HCT116 (cell line): ENCODE data around the gene EPHB4. TPM values are rescaled to one million over a fixed set of nuclear protein-coding genes. Genes with fewer than 3 reads are reported as not detected.

ENCODE experiments used
- ATAC-seq: fragments of 200-7000 bp; cut with Tn5 transposase; 2 replicates; pipeline ENCODE4 v1.9.1; 2020; ENCODE audit warnings: mild to moderate bottlenecking, moderate library complexity
- BruUV-seq: library from RNA; stranded (reverse); fragments of 400-500 nt; replicated peaks from 2 replicates; lab custom pipeline; 2021; lab: Mats Ljungman, UMichigan
- CTCF ChIA-PET: fragments of 300-600 bp; sonication (Branson Sonifier 250); formaldehyde crosslinking; loops from one replicate; lab custom pipeline; 2021; ENCODE audit warnings: antibody characterized with exemption; lab: Charles Lee
- POLR2A ChIA-PET: fragments of 300-600, 350-600 bp; sonication (Branson Sonifier 250); formaldehyde crosslinking; loops from one replicate; lab custom pipeline; 2021; ENCODE audit warnings: antibody characterized with exemption; lab: Charles Lee
- RAD21 ChIA-PET, 2 experiments: fragments of 300-600 bp; sonication (Branson Sonifier 250); formaldehyde crosslinking; loops; one replicate each; lab custom pipeline; 2023; ENCODE audit warnings: low total read pairs in 2 of 2; ENCODE audit not compliant: uncharacterized antibody in 2 of 2, unreplicated experiment in 2 of 2, low non-redundant PET in 1 of 2; lab: Charles Lee
- DNase-seq: peaks from one replicate; pipeline ENCODE4 v3.0.0-alpha.2; 2010; ENCODE audit warnings: low read depth, low spot score
- H2AFZ ChIP-seq: fragments of 200-600 bp; shearing (Covaris generic), sonication (generic); 2 replicates; pipeline ENCODE4 v1.6.1; 2017; ENCODE audit warnings: low read depth, mixed run types, mixed read lengths, antibody characterized with exemption, low read length; ENCODE audit not compliant: poor library complexity, severe bottlenecking
- H3K27ac ChIP-seq: 2 replicates; pipeline ENCODE4 v1.5.1; 2012; ENCODE audit warnings: low read depth, low read length
- H3K27me3 ChIP-seq: fragments of 200-600 bp; sonication (generic); 2 replicates; pipeline ENCODE4 v1.6.1; 2016; ENCODE audit warnings: mixed run types, low read length, mixed read lengths; ENCODE audit not compliant: insufficient read depth
- H3K36me3 ChIP-seq, 2 experiments: fragments of 200-500 bp in 1 of 2; fragments of 200-600 bp in 1 of 2; sonication (Bioruptor generic) in 1 of 2; sonication (generic) in 1 of 2; 2 replicates each; pipeline versions ENCODE4 v1.5.1 to v1.6.1; 2014 to 2016; ENCODE audit warnings: low read length in 2 of 2, inconsistent platforms in 1 of 2, mixed read lengths in 1 of 2, mixed run types in 1 of 2; ENCODE audit not compliant: insufficient read depth in 2 of 2, control insufficient read depth in 1 of 2
- H3K4me1 ChIP-seq, 2 experiments: fragments of 200-600 bp in 1 of 2; sonication (generic) in 1 of 2; 2 replicates each; pipeline versions ENCODE4 v1.5.1 to v1.6.1; 2012 to 2017; ENCODE audit warnings: low read length in 2 of 2, inconsistent platforms in 1 of 2, mild to moderate bottlenecking in 1 of 2, mixed read lengths in 1 of 2, mixed run types in 1 of 2, moderate library complexity in 1 of 2; ENCODE audit not compliant: insufficient read depth in 2 of 2, control insufficient read depth in 1 of 2
- H3K4me2 ChIP-seq: fragments of 200-600 bp; sonication (generic); 2 replicates; pipeline ENCODE4 v1.6.1; 2017; ENCODE audit warnings: mixed run types, low read length, mixed read lengths
- H3K4me3 ChIP-seq, 2 experiments: fragments of 200-600 bp in 1 of 2; sonication (generic) in 1 of 2; replicated peaks in 1 of 2; 2 replicates each; pipeline ENCODE4 v1.5.1; 2011 to 2016; ENCODE audit warnings: low read length in 2 of 2, control low read depth in 1 of 2, low read depth in 1 of 2, mild to moderate bottlenecking in 1 of 2, mixed read lengths in 1 of 2, mixed run types in 1 of 2
- H3K79me2 ChIP-seq: fragments of 200-600 bp; sonication (generic); 2 replicates; pipeline ENCODE4 v1.6.1; 2017; ENCODE audit warnings: mild to moderate bottlenecking, mixed run types, low read length, moderate library complexity, mixed read lengths; ENCODE audit not compliant: insufficient read depth
- H3K9ac ChIP-seq: fragments of 200-600 bp; sonication (generic); 2 replicates; pipeline ENCODE4 v1.6.1; 2016; ENCODE audit warnings: low read length, mixed read lengths
- H3K9me2 ChIP-seq: fragments of 200-600 bp; sonication (generic), shearing (Covaris generic); 2 replicates; pipeline ENCODE4 v1.6.1; 2017; ENCODE audit warnings: mixed run types, mild to moderate bottlenecking, moderate library complexity; ENCODE audit not compliant: insufficient read depth
- H3K9me3 ChIP-seq, 2 experiments: fragments of 200-500 bp in 1 of 2; fragments of 200-600 bp in 1 of 2; sonication (Bioruptor generic) in 1 of 2; sonication (generic) in 1 of 2; 2 replicates each; pipeline ENCODE4 v1.6.1; 2014 to 2017; ENCODE audit warnings: low read length in 2 of 2, mixed read lengths in 2 of 2, inconsistent platforms in 1 of 2, low read depth in 1 of 2, mild to moderate bottlenecking in 1 of 2, mixed run types in 1 of 2, moderate library complexity in 1 of 2; ENCODE audit not compliant: control insufficient read depth in 1 of 2, insufficient read depth in 1 of 2
- H4K20me1 ChIP-seq: fragments of 200-600 bp; sonication (generic), shearing (Covaris generic); 2 replicates; pipeline ENCODE4 v1.6.1; 2017; ENCODE audit warnings: mixed run types, mild to moderate bottlenecking, moderate library complexity; ENCODE audit not compliant: insufficient read depth
- CBX3 ChIP-seq: IDR thresholded peaks from 2 replicates; pipeline ENCODE4 v1.6.1; 2012; ENCODE audit warnings: low read depth
- CEBPB ChIP-seq: IDR thresholded peaks from 2 replicates; pipeline ENCODE4 v1.6.1; 2012; ENCODE audit warnings: low read depth
- EZH2phosphoT487 ChIP-seq: fragments of 200-600 bp; IDR thresholded peaks from 2 replicates; pipeline ENCODE4 v1.6.1; 2018; ENCODE audit warnings: antibody characterized with exemption, borderline replicate concordance
- FOSL1 ChIP-seq: IDR thresholded peaks from 2 replicates; pipeline ENCODE4 v1.6.1; 2012; ENCODE audit warnings: low read depth
- SIN3A ChIP-seq: IDR thresholded peaks from 2 replicates; pipeline ENCODE4 v1.6.1; 2012; ENCODE audit warnings: low read depth
- TCF7L2 ChIP-seq: IDR thresholded peaks from 2 replicates; pipeline ENCODE4 v1.7.0; 2011; ENCODE audit warnings: borderline replicate concordance, inconsistent platforms; ENCODE audit not compliant: insufficient read depth, insufficient read length; ENCODE audit errors: extremely low read depth
- YY1 ChIP-seq: IDR thresholded peaks from 2 replicates; pipeline ENCODE4 v1.6.1; 2011; ENCODE audit warnings: low read length, low read depth, moderate library complexity, mild to moderate bottlenecking; ENCODE audit not compliant: insufficient replicate concordance; ENCODE audit errors: extremely low read depth
- ZNF274 ChIP-seq: fragments of 200-500 bp; sonication (Bioruptor generic); IDR thresholded peaks from 2 replicates; pipeline ENCODE4 v1.6.1; 2014; ENCODE audit warnings: mild to moderate bottlenecking, low read depth, low read length, inconsistent platforms
- intact Hi-C: fragments of 100-400 bp; cut with micrococcal nuclease; formaldehyde crosslinking; loops from 2 replicates; pipeline ENCODE4 v1.10.0; 2022
- total RNA-seq: library from RNA; stranded (reverse); gene quantifications from one replicate; pipeline ENCODE4 v1.2.1, GENCODE V29; 2021; ENCODE audit not compliant: unreplicated experiment
- TF ChIP-seq, protein P1 (sequence below): IDR thresholded peaks from 2 replicates; pipeline ENCODE4 v1.6.1; 2012

Gene EPHB4
- total RNA-seq, 1 experiment from 2014 or later: 61.1 TPM

DNA sequence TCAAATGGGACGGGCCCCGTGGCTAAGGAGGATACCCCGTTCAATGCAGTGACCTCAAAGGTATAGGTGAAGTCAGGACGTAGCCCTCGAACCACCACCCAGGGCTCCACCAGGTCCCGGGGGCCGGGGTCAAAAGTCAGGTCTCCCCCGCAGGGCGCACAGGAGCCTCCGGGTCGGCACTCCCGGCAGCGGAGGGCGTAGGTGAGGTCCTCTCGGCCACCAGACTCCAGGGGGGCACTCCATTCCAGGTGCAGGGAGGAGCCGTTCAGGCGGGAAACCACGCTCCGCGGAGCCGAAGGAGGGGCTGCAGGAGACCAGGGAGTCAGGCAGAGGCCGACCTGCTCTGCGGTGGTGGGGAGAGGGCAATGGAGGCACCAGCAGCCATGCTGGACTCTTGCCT, 7.7 kb downstream of the EPHB4 start (continued):
- TF ChIP-seq TCF7L2 (no peak), SIN3A (no peak)
- TF ChIP-seq, protein P1, sequence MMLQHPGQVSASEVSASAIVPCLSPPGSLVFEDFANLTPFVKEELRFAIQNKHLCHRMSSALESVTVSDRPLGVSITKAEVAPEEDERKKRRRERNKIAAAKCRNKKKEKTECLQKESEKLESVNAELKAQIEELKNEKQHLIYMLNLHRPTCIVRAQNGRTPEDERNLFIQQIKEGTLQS: no peak

DNA sequence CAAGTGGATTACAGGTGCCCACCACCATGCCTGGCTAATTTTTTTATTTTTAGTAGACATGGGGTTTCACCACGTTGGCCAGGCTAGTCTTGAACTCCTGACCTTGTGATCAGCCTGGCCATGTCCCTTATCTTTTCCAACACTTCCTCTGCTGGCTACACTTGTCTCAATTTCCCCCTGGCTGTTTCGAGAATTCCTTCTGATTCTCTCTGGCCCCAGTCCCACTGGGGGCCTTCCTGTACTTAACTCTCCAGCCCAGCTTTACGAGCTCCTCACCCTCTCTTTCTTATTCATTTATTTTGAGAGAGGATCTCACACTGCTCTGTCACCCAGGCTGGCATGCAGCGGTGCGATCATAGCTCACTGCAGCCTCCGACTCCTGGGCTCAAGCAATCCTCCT, 8.5 kb downstream of the EPHB4 start:
- no peak overlapping the region for H2AFZ ChIP-seq
- H3K27me3 ChIP-seq: no peaks in the 10 kb centered on the region
- H3K4me3 ChIP-seq: no peak overlapping the region
- peaks cover 34 to 37% of the 10 kb centered on the region in 2 experiments; a peak in 3 of 4 replicates for H3K36me3 ChIP-seq
- TF ChIP-seq CEBPB: no peak
- TF ChIP-seq, protein P1: no peak
- no peak overlapping the region for H3K9ac ChIP-seq
- DNase-seq: no peak
- no peaks in the 10 kb centered on the region for H3K4me1 ChIP-seq
- H3K27ac ChIP-seq: no peak overlapping the region
- BruUV-seq: no TSS peak
- no peak for ATAC-seq
- POLR2A ChIA-PET: no interaction called here
- intact Hi-C loops: no loop called here
- no peaks in the 10 kb centered on the region for H3K9me3 ChIP-seq
- no peaks in the 10 kb centered on the region for H4K20me1 ChIP-seq
- H3K79me2 ChIP-seq: peaks cover 2% of the 10 kb centered on the region; the same call in 1 of the 2 replicates
- H3K4me2 ChIP-seq: no peak overlapping the region
- H3K9me2 ChIP-seq: no peaks in the 10 kb centered on the region
- CTCF ChIA-PET: no interaction called here
- RAD21 ChIA-PET: no interaction called here

DNA sequence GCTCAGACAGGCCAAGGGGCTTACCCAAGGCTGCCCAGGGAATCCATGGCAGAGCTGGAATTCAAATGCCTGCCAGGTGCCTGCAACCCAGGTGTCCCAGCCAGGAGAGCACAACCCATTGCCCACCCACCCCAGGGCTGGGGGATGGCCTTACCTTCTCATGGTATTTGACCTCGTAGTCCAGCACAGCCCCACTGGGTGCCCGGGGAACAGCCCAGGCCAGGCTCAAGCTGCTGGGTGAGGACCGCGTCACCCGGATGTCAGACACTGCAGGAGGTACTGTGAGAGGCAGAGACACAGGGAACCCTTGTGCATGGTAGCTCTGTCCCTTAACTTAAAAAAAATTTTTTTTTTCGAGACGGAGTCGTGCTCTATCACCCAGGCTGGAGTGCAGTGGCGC, 9.0 kb downstream of the EPHB4 start:
- peaks cover 30 to 40% of the 10 kb centered on the region in 2 experiments; a peak in 3 of 4 replicates for H3K36me3 ChIP-seq
- RAD21 ChIA-PET: no interaction called here

More for the DNA sequence above, 9.0 kb downstream of the EPHB4 start:
- Histone ChIP-seq H2AFZ (no peak overlapping the region), H3K9me2 (no peaks in the 10 kb centered on the region), H3K4me1 (no peaks in the 10 kb centered on the region), H3K27ac (no peak overlapping the region), H3K4me3 (no peak overlapping the region), H3K79me2 (no peaks in the 10 kb centered on the region; the same call in 1 of the 2 replicates), H3K9me3 (no peaks in the 10 kb centered on the region), H3K27me3 (no peaks in the 10 kb centered on the region), H4K20me1 (no peaks in the 10 kb centered on the region), H3K4me2 (no peak overlapping the region), H3K9ac (no peak overlapping the region)
- no peak for DNase-seq
- no peak for ATAC-seq
- POLR2A ChIA-PET: no interaction called here
- TF ChIP-seq YY1 (no peak), CBX3 (no peak), FOSL1 (no peak), EZH2phosphoT487 (no peak), ZNF274 (no peak)
- no TSS peak for BruUV-seq
- CTCF ChIA-PET: no interaction called here
- intact Hi-C loops: no loop called here
